ENCODE measurements around the gene ADK. TPM values are rescaled to one million over a fixed set of nuclear protein-coding genes. Genes with fewer than 3 reads are reported as not detected.

ADK gene
- total RNA-seq, 1 experiment from 2014 or later = 26.8 TPM

- Histone ChIP-seq H3K9me3 (ENCODE audit: control insufficient read depth, low read depth, low read length) (no peaks in the 10 kb centered on the region), H3K79me2 (ENCODE audit: insufficient read depth, low read length) (no peaks in the 10 kb centered on the region), H3K4ac (ENCODE audit: low read depth, low read length) (no peak overlapping the region), H3K9ac (ENCODE audit: extremely low read depth, insufficient read length, low read length) (no peak overlapping the region), H3K79me1 (ENCODE audit: insufficient read depth, low read depth, low read length, poor library complexity, severe bottlenecking) (no peaks in the 10 kb centered on the region), H3K27ac (ENCODE audit: insufficient read length, low read depth, low read length) (no peak overlapping the region), H3K23ac (ENCODE audit: insufficient read length, low read depth, low read length) (no peak overlapping the region), H2BK20ac (ENCODE audit: low read depth, low read length, poor library complexity, severe bottlenecking) (no peak overlapping the region), H3T11ph (ENCODE audit: low read length) (no peak overlapping the region), H3K14ac (ENCODE audit: insufficient read depth, low read length) (no peak overlapping the region), H3K56ac (ENCODE audit: insufficient read length, low read depth, low read length) (no peak overlapping the region), H3K23me2 (ENCODE audit: insufficient read length, low read depth, low read length, poor library complexity, severe bottlenecking) (no peaks in the 10 kb centered on the region), H4K5ac (ENCODE audit: insufficient read length, low read depth, low read length) (no peak overlapping the region), H3K4me1 (ENCODE audit: insufficient read depth, low read length) (no peaks in the 10 kb centered on the region), H4K8ac (replicated peaks; ENCODE audit: insufficient read length, low read depth, low read length) (no peak overlapping the region), H2AK5ac (ENCODE audit: insufficient read length, low read length) (no peak overlapping the region), H3K27me3 (ENCODE audit: insufficient read depth, low read length) (no peaks in the 10 kb centered on the region), H2BK120ac (ENCODE audit: low read depth, low read length, poor library complexity, severe bottlenecking) (no peak overlapping the region), H4K91ac (ENCODE audit: insufficient read length, low read depth, low read length) (no peak overlapping the region), H3K4me2 (ENCODE audit: insufficient read depth, insufficient read length, low read length) (no peak overlapping the region), H2BK15ac (ENCODE audit: low read depth, low read length) (no peak overlapping the region), H3K18ac (ENCODE audit: insufficient read length, low read depth, low read length) (no peak overlapping the region), H4K20me1 (ENCODE audit: control insufficient read depth, insufficient read depth, insufficient read length) (no peaks in the 10 kb centered on the region), H2AFZ (ENCODE audit: low read length) (no peak overlapping the region), H2BK5ac (ENCODE audit: insufficient read length, low read length) (no peak overlapping the region), H2BK12ac (ENCODE audit: insufficient read length, low read depth, low read length) (no peak overlapping the region)
- no peaks in the 10 kb centered on the region for H3K27me3 Mint-ChIP-seq (ENCODE audit: low read depth)
- no peak overlapping the region for H3K4me3 Mint-ChIP-seq
- peak overlapping the region in 2 of 3 experiments; percentile 54 to 83; a peak in 3 of 7 replicates for H3K27ac Mint-ChIP-seq
- DNase-seq = peak; percentile 44
- H3K4me1 Mint-ChIP-seq = peaks cover 3 to 4% of the 10 kb centered on the region in 2 experiments; a peak in 2 of 4 replicates
- H3K36me3 Mint-ChIP-seq (ENCODE audit: insufficient read depth in 1 of 3, low read depth in 3 of 3) = no peaks in the 10 kb centered on the region; a peak in 1 of 7 replicates
- peak; percentile 38; the same call in 1 of the 3 replicates for TF ChIP-seq CTCF (conservative IDR thresholded peaks at IDR 0.05)
- WGBS (ENCODE audit: extremely low coverage, insufficient read length, low lambda C conversion rate) = no CpG with 5 or more reads among the region's 10 CpGs
- H3K9me3 Mint-ChIP-seq = no peaks in the 10 kb centered on the region; a peak in 2 of 5 replicates
Measured at GRCh38 chr10:74738985-74739567, 588.1 kb downstream of the ADK start.
